Stimulated activated CD8-positive, alpha-beta memory T cell treated with anti-CD3 and anti-CD28 coated beads, Interleukin-2, amount 100 ng/mL, for 1 hour (primary cell): Measurements from ENCODE around the gene IL4I1.
"Not testable (repeated sequence)": the region's sequence is repeated elsewhere in the genome, so short reads cannot be mapped to it uniquely, and the experiment has no call there.

Source experiments
- DNase-seq, 2 donors: peaks; one replicate each; pipeline ENCODE4 v3.0.0-alpha.2; 2020; ENCODE audit warnings: low read depth in 2 of 2

Gene IL4I1, protein sequence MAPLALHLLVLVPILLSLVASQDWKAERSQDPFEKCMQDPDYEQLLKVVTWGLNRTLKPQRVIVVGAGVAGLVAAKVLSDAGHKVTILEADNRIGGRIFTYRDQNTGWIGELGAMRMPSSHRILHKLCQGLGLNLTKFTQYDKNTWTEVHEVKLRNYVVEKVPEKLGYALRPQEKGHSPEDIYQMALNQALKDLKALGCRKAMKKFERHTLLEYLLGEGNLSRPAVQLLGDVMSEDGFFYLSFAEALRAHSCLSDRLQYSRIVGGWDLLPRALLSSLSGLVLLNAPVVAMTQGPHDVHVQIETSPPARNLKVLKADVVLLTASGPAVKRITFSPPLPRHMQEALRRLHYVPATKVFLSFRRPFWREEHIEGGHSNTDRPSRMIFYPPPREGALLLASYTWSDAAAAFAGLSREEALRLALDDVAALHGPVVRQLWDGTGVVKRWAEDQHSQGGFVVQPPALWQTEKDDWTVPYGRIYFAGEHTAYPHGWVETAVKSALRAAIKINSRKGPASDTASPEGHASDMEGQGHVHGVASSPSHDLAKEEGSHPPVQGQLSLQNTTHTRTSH

DNA sequence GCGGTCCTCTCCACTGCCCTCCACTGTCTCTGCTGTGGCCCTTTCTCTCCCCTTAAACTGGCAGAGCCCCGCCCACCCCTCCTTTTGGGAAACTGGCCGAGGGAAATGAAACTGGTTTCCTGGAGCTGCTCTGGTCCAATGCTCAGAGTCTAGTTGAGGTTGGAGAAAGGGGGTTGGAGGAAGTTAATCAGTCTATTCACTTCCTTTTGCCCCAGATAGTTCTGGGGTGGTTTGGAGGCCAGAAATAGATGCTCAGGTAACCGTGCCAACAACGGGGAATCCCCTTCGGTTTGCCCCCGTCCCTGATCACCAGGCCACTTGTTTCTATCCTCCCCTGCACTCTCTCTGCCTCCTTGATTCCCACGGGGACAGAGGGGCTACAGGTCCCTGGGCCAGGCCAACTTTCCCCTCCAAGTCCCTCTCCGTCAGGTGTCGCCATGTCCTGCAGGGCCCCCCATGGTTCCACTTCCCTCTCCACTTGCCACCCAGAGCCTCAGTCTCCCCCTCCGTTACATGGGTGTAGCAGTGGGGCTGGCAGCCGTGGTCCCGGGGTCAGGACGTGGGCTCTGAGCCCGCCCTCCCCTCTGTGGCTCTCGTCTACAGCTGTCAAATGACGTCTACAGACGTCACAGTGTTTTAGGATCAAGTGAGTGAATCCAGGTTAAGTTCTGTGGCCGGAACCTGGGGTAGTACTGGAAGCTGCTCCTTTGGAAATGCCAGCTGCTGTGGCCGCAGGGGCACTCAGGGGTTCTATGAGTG lies at the start of gene IL4I1:
IL4I1 (minus strand) TSS at position 25 of the 759 bp plus-strand sequence. CDS start 727 bp downstream, outside the sequence.
- peak; percentile 23 to 37 for DNase-seq

DNA sequence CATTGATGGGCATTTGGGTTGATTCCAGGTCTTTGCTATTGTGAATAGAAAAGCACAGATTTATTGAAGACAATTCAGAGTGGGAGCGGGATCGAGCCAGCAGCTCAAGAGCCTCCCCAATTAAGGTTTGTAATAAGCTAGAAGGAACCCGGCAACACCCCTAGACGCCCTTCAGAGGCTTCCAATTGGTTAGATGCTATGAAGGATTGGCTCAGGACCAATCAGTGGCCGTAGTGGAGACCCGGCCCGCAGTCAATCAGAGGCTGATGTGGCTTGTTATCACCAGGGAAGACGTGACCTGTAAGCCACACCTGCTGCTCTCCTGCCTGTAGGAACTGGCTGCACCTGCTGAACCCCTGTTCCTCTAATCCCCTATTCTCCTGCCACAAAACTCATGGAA lies 49.7 kb upstream of the IL4I1 start:
- DNase-seq: no peak

DNA sequence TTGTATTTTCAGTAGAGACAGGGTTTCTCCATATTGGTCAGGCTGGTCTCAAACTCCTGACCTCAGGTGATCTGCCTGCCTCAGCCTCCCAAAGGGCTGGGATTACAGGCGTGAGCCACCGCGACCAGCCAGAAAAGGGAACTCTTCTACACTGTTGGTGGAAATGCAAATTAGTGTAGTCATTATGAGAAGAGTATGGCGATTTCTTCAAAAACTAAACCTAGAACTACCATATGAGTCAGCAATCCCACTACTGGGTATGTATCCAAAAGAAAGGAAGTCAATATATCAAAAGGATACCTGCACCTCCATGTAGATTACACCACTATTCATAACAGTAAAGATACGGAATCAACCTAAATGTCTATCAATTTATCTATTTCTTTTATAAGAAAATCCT lies 47.9 kb upstream of the IL4I1 start:
- DNase-seq: not testable (repeated sequence)

DNA sequence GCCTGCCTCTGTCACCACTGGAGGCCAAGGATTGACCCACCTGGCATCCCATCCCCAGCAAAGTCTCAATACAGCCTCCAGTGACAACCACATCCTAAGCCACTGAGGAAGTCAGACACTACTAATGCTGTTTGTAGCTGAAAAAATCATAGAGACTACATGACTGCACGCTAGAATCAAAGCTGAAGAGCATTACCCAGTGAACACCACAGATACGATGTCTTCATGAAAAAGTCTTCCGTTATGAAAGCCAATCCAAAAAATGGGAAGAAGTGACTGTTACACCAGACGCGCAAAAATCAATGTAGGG lies 43.8 kb upstream of the IL4I1 start:
- DNase-seq: no peak

DNA sequence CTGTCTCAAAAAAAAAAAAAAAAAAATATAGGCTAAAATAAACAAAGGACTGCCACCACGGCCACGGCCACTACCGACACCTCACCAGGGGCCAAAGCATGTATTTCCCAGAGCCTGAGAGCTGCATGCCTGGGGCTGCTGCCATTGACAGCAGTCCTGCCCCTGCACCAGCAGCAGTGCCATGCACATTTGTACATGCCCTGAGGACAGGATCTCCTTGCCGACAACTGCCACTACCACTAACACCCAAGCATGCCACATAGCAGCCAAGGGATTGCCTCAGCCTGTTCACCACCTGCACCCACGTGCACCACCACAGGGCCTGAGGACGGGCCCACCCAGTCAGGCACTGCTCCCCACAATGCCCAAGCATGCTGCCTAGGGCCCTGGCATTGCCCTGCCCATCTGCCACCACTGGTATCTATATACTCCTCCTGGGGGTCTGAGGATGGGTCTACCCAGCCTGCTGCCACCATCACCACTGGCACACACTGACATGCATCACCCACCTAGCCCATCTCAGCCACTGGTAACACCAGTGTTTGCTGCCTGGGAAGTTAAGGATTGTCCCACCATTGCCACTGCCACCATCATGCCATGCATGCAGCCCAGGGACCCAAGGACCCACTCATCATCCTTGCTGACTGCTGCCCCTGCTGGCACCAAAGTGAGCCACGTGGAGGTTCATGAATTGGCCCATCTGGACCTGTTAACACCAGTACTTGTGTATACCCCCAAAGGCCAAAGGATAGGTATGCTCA lies 43.2 kb upstream of the IL4I1 start:
- DNase-seq: no peak

DNA sequence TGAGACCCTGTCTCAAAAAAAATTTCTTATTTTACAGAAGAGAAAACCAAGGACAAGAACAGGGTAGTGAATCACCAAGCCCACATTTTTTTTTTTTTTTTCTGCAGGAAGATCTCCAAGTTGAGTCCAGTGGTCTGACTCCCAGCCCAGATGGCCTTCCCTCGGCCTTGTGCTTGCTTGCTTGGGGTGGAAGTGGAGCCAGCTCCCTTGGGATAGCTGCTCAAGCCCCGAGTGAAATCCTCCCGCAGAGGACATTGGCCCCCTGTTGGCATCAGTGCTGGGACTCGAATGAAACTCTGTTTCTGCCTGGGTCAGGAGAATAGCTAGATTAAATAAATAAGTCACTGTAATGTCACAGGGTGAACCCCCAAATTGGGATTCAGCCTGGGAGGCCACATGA lies 42.0 kb upstream of the IL4I1 start:
- no peak for DNase-seq

DNA sequence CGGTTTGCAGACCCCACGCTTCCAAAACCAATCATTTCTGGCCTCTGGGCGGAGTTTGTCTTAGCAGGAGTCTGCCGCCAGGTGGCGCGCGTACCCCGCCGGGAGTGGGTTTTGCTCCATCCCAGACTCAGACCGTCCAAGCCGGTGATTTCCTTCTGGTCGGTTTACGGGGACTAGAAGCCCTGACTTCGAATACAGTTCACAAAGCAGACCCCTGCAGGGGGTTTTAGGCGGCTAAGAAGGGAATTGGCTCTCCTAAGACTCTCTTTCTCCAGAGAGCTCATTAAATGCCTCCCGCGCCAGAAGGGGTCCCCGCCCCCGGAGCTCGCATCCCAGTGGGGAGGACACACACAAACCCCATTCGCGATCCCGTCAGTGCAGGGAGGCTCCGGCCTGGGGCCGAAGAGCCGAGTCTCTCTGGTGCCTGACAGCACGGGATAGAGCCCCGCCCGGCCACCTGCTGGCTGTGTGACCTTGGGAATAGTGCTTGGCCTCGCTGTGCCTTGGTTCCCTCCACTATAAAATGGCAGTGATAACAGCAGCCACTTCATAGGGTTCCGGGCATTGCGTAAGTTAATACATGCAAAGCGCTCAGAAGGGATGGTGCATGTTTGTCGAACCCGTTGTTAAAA lies 41.2 kb upstream of the IL4I1 start:
- DNase-seq: peak; percentile 62 to 68

DNA sequence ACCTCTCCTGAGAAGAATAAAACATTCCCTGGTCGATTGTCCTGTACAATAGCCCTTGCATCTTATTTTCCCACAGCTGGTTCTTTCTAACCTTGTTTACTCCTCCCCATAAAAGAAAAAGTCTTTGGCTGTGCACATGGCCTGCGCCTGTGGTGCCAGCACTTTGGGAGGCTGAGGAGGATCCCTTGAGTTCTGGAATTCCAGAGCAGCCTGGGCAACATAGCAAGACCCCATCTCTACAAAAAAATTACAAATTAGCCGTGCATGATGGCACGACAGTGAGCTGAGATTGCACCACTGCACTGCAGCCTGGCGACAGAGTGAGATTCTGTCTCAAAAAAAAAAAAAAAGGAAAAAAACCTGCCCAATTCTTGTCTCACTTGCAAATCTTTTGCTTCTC lies 39.9 kb upstream of the IL4I1 start:
- no peak for DNase-seq

DNA sequence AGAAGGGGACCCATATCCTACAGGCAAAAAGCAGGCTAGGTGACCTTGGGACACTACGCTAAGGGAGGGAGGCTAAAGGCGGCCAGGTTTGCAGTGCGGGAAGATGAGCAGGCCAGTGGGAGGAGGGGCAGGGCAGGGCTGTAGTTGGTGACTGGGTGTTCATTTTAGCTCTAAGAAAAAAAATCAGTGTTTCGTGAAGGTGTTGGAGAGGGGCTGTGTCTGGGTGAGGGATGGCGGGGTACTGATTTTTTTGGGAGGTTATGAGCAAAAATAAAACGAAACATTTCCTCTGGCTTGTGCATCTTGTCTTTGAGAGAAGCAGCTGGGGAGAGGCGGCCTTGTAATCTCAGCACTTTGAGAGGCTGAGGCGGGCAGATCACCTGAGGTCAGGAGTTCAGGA lies 37.0 kb upstream of the IL4I1 start:
- DNase-seq: no peak

DNA sequence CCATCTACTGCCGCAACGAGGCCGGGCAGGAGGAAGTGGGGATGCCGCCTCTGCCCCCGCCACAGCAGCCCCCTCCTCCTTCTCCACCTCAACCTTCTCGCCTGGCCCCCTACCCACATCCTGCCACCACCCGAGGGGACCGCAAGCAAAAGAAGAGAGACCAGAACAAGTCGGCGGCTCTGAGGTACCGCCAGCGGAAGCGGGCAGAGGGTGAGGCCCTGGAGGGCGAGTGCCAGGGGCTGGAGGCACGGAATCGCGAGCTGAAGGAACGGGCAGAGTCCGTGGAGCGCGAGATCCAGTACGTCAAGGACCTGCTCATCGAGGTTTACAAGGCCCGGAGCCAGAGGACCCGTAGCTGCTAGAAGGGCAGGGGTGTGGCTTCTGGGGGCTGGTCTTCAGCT lies 36.0 kb upstream of the IL4I1 start:
- DNase-seq: no peak

DNA sequence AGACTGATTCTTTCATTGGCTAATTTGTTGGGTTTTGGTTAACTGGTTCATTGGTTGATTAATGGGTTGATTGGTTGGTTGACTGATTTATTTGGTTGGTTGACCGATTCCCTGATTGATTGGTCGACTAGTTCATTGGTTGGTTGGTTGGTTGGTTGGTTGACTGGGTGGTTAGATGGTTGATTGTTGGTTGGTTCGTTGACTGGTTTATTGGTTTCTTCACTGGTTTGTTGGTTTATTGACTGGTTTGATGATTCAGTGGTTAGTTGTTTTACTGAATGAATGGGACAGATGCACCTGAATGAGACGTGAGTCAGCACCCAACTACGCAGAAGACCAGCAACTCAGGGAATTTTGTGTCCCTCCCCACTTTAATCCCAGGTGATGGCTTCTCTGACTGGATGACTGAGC lies 35.4 kb upstream of the IL4I1 start:
- no peak for DNase-seq

DNA sequence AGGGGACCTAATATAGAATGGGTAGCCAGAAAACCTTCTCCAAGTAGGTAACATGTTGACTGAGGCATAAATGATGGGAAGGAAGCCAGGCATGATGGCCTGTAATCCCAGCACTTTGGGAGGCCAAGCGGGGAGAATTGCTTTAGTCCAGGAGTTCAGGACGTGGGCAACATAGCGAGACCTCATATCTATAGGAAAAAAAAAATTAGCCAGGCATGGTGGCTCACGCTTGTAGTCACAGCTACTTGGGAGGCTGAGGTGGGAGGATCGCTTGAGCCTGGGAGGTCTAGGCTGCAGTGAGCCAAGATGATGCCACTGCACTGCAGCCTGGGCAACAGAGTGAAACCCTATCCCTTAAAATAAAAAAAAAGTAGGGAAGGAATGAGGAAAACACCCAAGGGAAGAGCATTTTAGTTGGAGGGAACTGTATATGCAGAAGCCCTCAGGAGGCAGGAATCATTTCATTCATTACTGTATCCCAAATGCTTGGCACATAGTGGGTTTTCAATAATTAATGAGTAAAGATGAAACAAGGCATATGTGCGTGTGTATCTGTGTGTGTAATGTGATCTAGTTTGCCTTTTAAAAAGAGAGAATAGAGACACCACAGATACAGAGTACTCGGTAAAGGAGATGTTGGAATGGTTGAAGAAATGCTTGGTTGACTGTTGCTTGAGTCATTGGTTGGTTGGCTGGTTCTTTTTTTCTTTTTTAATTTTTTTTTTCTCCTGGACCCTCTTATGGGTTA lies 34.8 kb upstream of the IL4I1 start:
- no peak for DNase-seq

DNA sequence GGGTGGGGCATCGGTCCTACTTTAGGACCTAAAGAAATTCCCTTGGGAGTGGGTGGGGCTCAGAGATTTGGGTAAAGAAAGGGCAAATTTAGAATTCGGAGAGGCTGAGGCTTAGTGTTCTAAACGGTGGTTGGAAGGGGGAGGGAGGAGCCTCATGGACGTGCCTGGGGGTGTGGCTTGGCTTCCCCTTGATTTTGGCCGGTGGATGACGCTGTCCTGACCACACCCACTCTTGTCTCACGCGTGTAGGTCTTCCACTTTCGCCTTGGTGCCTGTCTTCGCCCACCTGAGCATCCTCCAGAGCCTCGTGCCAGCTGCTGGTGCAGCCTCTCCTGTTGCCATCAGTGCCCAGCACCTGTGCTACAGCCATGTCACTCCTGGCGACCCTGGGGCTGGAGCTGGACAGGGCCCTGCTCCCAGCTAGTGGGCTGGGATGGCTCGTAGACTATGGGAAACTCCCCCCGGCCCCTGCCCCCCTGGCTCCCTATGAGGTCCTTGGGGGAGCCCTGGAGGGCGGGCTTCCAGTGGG lies 33.9 kb upstream of the IL4I1 start:
- no peak for DNase-seq

DNA sequence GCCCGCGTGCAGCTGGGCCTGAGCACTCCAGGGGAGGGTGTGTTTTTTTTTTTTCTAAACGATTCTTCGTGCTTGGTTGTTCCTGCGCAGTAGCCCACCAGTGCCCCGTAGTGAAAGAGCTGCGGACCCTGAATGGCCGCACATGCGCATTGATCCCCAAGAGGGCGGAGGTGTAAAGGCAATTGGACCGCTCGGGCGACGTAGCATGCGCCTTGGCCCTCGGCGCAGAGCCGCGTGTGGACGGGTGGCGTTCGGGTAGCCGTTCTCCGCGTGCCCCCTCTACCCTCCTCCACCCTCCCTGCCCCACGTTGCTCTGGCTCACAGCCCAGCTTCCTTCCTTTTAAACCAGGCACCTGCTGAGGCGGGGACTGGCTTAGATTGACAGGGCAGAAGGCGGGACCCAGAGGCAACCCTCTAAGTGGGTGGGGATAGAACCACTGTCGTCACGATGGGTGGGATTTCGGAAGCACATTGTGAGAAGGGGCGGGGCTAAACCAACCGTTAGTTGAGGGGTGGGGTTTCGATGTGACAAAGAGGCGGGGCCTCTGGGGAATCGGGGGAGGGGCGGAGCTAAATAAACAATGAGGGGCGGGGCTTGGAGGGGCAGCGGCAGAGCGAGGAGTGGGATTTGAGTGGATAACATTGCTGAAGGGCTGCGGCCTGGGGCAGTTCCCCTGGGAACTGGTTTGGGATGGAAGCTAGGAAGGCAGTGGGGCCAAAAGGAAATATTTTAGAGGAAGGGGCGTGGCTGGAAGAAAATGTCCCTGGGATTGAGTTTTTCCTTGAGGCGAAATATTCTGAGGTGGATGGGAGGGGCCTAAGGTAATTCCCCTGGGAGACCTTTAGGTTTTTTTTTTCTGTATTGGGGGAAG lies 33.2 kb upstream of the IL4I1 start:
- DNase-seq: peak; percentile 70 to 84

DNA sequence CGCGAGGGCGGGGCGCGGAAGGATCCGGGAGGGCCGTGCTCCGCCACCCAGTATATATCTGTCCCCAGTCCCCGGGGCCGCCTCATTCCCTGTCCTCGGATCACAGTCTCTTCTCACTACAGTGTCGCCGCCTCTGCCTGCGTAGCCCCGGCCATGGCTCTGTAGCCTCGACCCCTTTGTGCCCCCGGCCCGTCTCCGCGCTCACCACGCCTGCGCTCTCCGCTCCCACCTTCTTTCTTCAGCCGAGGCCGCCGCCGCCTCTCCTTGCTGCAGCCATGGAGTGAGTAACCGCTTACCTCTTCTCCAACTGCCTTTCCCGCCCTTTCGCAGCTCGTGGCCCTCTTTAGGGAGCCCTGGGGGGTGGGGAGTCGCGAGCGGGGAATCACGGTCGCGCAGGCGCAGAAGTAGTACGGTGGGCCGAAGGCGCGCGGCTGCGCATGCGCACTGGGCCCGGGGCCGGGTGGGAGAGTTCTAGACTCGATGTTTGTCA lies 32.5 kb upstream of the IL4I1 start, which contains the start of the genes ATF5 and NUP62:
ATF5 (plus strand) TSS at position 85 of the 490 bp plus-strand sequence. CDS start 1,646 bp downstream, outside the sequence.
NUP62 (minus strand) TSS at position 384 of the 490 bp plus-strand sequence. CDS start 19,697 bp downstream, outside the sequence.
- DNase-seq: peak; percentile 82 to 87

DNA sequence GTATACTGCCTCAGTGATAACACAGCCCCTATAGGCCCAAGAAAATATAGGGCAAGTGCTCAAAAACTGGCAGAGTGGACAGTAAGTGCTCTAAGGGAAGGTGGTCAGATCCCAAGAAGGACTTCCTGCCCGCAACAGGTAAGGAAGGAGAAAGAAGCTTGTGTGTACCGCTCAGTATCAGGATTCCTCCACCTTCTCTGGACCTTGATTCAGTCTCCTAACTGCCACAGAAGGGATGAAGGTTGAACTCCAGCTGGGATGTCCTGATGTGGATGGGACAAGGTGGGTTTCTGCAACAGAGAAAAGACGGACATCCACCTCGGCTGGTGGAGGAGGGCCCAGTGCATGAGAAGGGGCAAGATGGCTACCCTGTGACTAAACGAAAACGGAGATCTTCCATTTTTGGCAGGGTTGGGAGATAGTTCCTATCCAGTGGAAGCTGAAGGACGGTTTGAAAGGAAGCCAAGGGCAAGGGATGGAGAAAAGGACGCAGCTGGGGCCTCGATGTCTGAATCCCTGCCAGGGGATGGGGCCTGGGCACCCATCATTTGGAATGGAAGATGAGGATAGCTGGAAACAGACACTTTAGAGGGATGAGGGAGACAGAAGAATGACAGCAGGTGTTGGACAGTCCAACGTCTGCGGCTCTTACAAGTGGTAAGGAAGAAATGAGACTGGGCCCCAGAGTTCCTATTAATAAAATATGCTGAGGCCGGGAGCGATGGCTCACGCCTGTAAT lies 31.0 kb upstream of the IL4I1 start:
- DNase-seq: no peak

DNA sequence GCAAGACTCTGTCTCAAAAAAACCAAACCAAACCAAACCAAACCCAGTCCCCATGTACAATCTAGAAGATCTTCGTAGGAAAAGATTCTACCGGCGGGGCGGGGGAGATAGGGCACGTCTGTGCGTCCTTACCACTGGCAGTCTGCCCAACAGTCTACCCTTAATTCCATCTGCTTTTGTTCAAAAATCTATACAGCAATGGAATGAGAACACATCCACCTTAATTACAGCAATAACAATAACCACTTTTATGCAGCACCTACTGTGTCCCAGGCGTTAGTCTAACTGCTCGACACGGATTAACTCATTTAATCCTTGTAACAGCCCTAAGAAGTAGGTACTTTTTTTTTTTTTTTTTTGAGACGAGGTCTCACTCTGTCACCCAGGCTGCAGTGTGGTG lies 29.8 kb upstream of the IL4I1 start:
- no peak for DNase-seq

DNA sequence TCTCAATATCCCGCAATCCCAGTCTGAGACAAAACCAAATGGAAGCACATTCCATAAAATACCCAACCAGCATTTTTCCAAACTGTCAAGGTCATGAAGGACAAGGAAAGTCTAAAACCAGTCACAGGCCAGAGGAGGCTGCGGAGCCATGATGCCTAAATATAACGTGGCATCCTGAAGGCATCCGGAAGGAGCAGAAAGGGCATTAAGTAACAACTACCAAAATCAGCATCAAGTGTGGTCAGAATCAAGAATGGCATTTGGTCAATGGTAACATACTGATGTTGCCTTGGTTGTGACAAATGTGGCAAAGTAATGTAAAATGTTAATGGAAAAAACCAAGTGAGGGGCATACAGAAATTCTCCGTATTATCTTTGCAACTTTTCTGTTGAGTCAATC lies 28.8 kb upstream of the IL4I1 start:
- DNase-seq: no peak

DNA sequence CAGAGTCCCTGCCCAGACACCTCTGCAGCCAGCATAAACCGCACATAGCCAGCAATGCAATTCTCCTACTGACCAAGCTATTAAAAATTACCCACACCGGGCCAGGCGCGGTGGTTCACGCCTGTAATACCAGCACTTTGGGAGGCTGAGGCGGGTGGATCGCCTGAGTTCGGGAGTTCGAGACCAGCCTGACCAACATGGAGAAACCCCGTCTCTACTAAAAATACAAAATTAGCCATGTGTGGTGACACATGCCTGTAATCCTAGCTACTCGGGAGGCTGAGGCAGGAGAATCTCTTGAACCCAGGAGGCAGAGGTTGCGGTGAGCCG lies 28.2 kb upstream of the IL4I1 start:
- DNase-seq: not testable (repeated sequence)
